ENCODE data around the gene GAK. TPM values are rescaled to one million over a fixed set of nuclear protein-coding genes. Genes with fewer than 3 reads are reported as not detected.

GAK gene
- total RNA-seq, 1 donor from 2014 or later = 116 TPM

GRCh38 chr4:952881-953573 lies 20.9 kb upstream of the GAK start:
- H3K27me3 Mint-ChIP-seq = no peaks in the 10 kb centered on the region
- H3K36me3 Mint-ChIP-seq (ENCODE audit: insufficient read depth) = peaks cover 1% of the 10 kb centered on the region
- no peak overlapping the region for H3K4me3 Mint-ChIP-seq (ENCODE audit: low read depth)
- DNase-seq (ENCODE audit: low spot score, unreplicated experiment) = no peak
- no peaks in the 10 kb centered on the region for H3K9me3 Mint-ChIP-seq (ENCODE audit: low read depth)
- no peaks in the 10 kb centered on the region for H3K4me1 Mint-ChIP-seq (ENCODE audit: low read depth)
- TF ChIP-seq CTCF (IDR thresholded peaks at IDR 0.05; ENCODE audit: unreplicated experiment) = no peak
- no peak overlapping the region for H3K27ac Mint-ChIP-seq

GRCh38 chr4:951594-952468 lies 19.7 kb upstream of the GAK start:
- TF ChIP-seq CTCF (IDR thresholded peaks at IDR 0.05; ENCODE audit: unreplicated experiment) = no peak
- H3K4me1 Mint-ChIP-seq (ENCODE audit: low read depth) = no peaks in the 10 kb centered on the region
- H3K27me3 Mint-ChIP-seq = no peaks in the 10 kb centered on the region
- no peak overlapping the region for H3K27ac Mint-ChIP-seq
- H3K9me3 Mint-ChIP-seq (ENCODE audit: low read depth) = no peaks in the 10 kb centered on the region
- H3K36me3 Mint-ChIP-seq (ENCODE audit: insufficient read depth) = no peaks in the 10 kb centered on the region
- no peak overlapping the region for H3K4me3 Mint-ChIP-seq (ENCODE audit: low read depth)
- no peak for DNase-seq (ENCODE audit: low spot score, unreplicated experiment)

GRCh38 chr4:951186-951585 lies 19.1 kb upstream of the GAK start:
- no peak for DNase-seq (ENCODE audit: low spot score, unreplicated experiment)
- H3K4me3 Mint-ChIP-seq (ENCODE audit: low read depth) = no peak overlapping the region
- H3K36me3 Mint-ChIP-seq (ENCODE audit: insufficient read depth) = no peaks in the 10 kb centered on the region
- no peaks in the 10 kb centered on the region for H3K27me3 Mint-ChIP-seq
- H3K4me1 Mint-ChIP-seq (ENCODE audit: low read depth) = no peaks in the 10 kb centered on the region
- no peak overlapping the region for H3K27ac Mint-ChIP-seq
- no peak for TF ChIP-seq CTCF (IDR thresholded peaks at IDR 0.05; ENCODE audit: unreplicated experiment)
- no peaks in the 10 kb centered on the region for H3K9me3 Mint-ChIP-seq (ENCODE audit: low read depth)

- Mint-ChIP-seq H3K27ac (no peak overlapping the region), H3K27me3 (peaks cover under 1% of the 10 kb centered on the region)
Observed at GRCh38 chr4:950136-951020, 18.3 kb upstream of the GAK start.

More at GRCh38 chr4:950136-951020, 18.3 kb upstream of the GAK start:
- Mint-ChIP-seq H3K4me1 (ENCODE audit: low read depth) (peaks cover 8% of the 10 kb centered on the region), H3K9me3 (ENCODE audit: low read depth) (no peaks in the 10 kb centered on the region), H3K4me3 (ENCODE audit: low read depth) (no peak overlapping the region), H3K36me3 (ENCODE audit: insufficient read depth) (no peaks in the 10 kb centered on the region)
- no peak for TF ChIP-seq CTCF (IDR thresholded peaks at IDR 0.05; ENCODE audit: unreplicated experiment)
- DNase-seq (ENCODE audit: low spot score, unreplicated experiment) = no peak

Data from progenitor cell of endocrine pancreas (in vitro differentiated cells).